C4-2B (cell line): ENCODE measurements around the gene GCFC2.

ENCODE experiments used
- ZFX ChIP-seq: fragments of 450-650 bp; IDR thresholded peaks from 2 replicates; pipeline ENCODE4 v1.6.1; 2017
- TF ChIP-seq, protein P1 (sequence below): fragments of 450-650 bp; conservative IDR thresholded peaks from 2 replicates; pipeline ENCODE4 v1.5.1; 2017; ENCODE audit warnings: mild to moderate bottlenecking

DNA sequence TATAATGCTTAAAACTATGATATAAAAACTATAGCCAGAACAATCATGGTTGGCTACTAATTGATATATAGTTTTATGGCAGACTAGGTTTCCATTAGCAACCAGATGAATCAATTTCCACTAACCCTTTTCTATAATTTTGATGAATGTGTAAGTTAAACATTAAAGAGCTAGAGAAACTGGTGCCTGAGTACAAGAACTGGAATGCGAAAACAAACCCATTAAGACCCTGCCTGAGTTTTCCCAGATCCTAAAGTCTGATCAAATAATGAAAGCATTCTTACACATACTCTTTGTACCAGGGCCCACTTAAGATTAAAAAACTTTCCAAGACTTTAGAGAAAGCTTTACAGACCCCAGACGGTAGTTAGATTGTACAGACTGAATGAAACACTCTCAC, 42.8 kb downstream of the GCFC2 start:
- TF ChIP-seq, protein P1, sequence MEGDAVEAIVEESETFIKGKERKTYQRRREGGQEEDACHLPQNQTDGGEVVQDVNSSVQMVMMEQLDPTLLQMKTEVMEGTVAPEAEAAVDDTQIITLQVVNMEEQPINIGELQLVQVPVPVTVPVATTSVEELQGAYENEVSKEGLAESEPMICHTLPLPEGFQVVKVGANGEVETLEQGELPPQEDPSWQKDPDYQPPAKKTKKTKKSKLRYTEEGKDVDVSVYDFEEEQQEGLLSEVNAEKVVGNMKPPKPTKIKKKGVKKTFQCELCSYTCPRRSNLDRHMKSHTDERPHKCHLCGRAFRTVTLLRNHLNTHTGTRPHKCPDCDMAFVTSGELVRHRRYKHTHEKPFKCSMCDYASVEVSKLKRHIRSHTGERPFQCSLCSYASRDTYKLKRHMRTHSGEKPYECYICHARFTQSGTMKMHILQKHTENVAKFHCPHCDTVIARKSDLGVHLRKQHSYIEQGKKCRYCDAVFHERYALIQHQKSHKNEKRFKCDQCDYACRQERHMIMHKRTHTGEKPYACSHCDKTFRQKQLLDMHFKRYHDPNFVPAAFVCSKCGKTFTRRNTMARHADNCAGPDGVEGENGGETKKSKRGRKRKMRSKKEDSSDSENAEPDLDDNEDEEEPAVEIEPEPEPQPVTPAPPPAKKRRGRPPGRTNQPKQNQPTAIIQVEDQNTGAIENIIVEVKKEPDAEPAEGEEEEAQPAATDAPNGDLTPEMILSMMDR: no peak
- no peak for TF ChIP-seq ZFX
